DND-41 (cell line): Measurements from ENCODE around the gene PAPOLG.
A peak's percentile ranks its signal among the peaks of the same experiment; 100 is the strongest.

Experiments used
- ATAC-seq: fragments of 200-7000 bp; cut with Tn5 transposase; 3 replicates; pipeline ENCODE4 v1.9.1; 2021; ENCODE audit warnings: low read depth; ENCODE audit not compliant: insufficient read depth
- DNase-seq: peaks from one replicate; pipeline ENCODE4 v3.0.0-alpha.2; 2020
- H2AFZ ChIP-seq: 2 replicates; pipeline ENCODE4 v1.6.0; 2012; ENCODE audit warnings: low read depth, low read length
- H3K27ac ChIP-seq: 2 replicates; pipeline ENCODE4 v1.5.1; 2012; ENCODE audit warnings: low read length, inconsistent platforms
- H3K27me3 ChIP-seq: fragments of 200-600 bp; sonication (generic); 2 replicates; pipeline ENCODE4 v1.6.0; 2012; ENCODE audit warnings: low read length, mild to moderate bottlenecking, inconsistent platforms; ENCODE audit not compliant: insufficient read depth, poor library complexity
- H3K36me3 ChIP-seq: 2 replicates; pipeline ENCODE4 v1.5.1; 2012; ENCODE audit warnings: low read length, inconsistent platforms; ENCODE audit not compliant: insufficient read depth
- H3K4me1 ChIP-seq: 2 replicates; pipeline ENCODE4 v1.5.1; 2012; ENCODE audit warnings: mild to moderate bottlenecking, low read length; ENCODE audit not compliant: insufficient read depth
- H3K4me2 ChIP-seq: 2 replicates; pipeline ENCODE4 v1.6.0; 2012; ENCODE audit warnings: mild to moderate bottlenecking, moderate library complexity, low read length, inconsistent platforms; ENCODE audit not compliant: insufficient read depth
- H3K4me3 ChIP-seq, 2 experiments: fragments of 200-600 bp in 1 of 2; shearing (Covaris generic) in 1 of 2; 2 replicates each; pipeline ENCODE4 v1.5.1; 2012 to 2016; ENCODE audit warnings: inconsistent platforms in 2 of 2, low read length in 2 of 2, mild to moderate bottlenecking in 2 of 2, low read depth in 1 of 2, moderate library complexity in 1 of 2
- H3K79me2 ChIP-seq: 2 replicates; pipeline ENCODE4 v1.6.0; 2012; ENCODE audit warnings: low read length, inconsistent platforms; ENCODE audit not compliant: insufficient read depth
- H3K9ac ChIP-seq: 2 replicates; pipeline ENCODE4 v1.6.0; 2012; ENCODE audit warnings: low read depth, mild to moderate bottlenecking, inconsistent platforms, low read length, moderate library complexity
- H3K9me3 ChIP-seq: 2 replicates; pipeline ENCODE4 v1.5.1; 2012; ENCODE audit warnings: low read length, moderate library complexity, mild to moderate bottlenecking, inconsistent platforms; ENCODE audit not compliant: insufficient read depth, severe bottlenecking
- H4K20me1 ChIP-seq: 2 replicates; pipeline ENCODE4 v1.6.0; 2012; ENCODE audit warnings: low read length; ENCODE audit not compliant: insufficient read depth
- EZH2 ChIP-seq: IDR thresholded peaks from 3 replicates; pipeline ENCODE4 v1.6.1; 2012; ENCODE audit warnings: borderline replicate concordance, low read depth, mild to moderate bottlenecking, moderate library complexity, low read length, inconsistent platforms; ENCODE audit not compliant: severe bottlenecking
- TF ChIP-seq, protein P1 (sequence below): IDR thresholded peaks from 2 replicates; pipeline ENCODE4 v1.5.1; 2012; ENCODE audit warnings: borderline replicate concordance, low read length, moderate library complexity, mild to moderate bottlenecking; ENCODE audit not compliant: poor library complexity, severe bottlenecking; ENCODE audit errors: extremely low read depth

The PAPOLG gene

DNA sequence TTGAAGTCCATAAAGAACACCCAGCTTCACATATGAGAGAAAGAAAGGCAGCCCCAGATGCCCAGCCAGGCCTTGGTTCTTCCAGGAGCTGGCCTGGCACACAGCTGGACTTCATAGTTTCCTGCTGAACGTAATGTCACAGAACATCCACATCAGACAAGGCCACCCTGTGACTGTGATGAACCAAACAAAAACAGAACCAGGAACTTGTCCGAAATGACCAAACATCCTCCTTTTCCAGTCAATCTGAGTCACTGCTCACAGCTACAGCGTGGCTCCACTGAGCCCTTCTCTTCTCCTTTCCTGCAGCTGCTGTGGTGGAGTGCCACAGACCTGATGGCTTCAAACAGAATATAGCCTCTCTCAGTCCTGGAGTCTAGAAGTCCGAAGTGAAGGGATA lies 45.4 kb upstream of the PAPOLG start:
- DNase-seq: no peak
- Histone ChIP-seq H3K79me2 (no peaks in the 10 kb centered on the region), H3K9ac (no peak overlapping the region), H3K4me2 (no peak overlapping the region), H3K9me3 (no peaks in the 10 kb centered on the region), H3K4me1 (no peaks in the 10 kb centered on the region), H2AFZ (no peak overlapping the region), H3K27ac (no peak overlapping the region), H3K4me3 (no peak overlapping the region), H3K27me3 (no peaks in the 10 kb centered on the region), H4K20me1 (no peaks in the 10 kb centered on the region), H3K36me3 (no peaks in the 10 kb centered on the region)
- TF ChIP-seq, protein P1, sequence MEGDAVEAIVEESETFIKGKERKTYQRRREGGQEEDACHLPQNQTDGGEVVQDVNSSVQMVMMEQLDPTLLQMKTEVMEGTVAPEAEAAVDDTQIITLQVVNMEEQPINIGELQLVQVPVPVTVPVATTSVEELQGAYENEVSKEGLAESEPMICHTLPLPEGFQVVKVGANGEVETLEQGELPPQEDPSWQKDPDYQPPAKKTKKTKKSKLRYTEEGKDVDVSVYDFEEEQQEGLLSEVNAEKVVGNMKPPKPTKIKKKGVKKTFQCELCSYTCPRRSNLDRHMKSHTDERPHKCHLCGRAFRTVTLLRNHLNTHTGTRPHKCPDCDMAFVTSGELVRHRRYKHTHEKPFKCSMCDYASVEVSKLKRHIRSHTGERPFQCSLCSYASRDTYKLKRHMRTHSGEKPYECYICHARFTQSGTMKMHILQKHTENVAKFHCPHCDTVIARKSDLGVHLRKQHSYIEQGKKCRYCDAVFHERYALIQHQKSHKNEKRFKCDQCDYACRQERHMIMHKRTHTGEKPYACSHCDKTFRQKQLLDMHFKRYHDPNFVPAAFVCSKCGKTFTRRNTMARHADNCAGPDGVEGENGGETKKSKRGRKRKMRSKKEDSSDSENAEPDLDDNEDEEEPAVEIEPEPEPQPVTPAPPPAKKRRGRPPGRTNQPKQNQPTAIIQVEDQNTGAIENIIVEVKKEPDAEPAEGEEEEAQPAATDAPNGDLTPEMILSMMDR: no peak
- no peak for TF ChIP-seq EZH2
- no peak for ATAC-seq

DNA sequence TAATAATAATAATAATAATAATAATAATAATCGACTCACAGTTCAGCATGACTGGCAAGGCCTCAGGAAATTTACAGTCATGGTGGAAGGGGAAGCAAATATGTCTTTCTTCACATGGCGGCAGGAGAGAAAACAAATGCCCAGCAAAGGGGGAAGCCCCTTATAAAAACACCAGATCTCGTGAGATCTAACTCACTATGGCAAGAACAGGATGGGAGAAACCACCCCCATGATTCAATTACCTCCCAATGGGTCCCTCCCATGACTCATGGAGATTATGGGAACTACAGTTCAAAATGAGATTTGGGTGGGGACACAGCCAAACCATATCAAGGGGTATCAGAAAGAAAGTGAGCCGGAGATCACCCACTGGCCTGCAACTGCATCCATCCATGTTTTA lies 40.5 kb upstream of the PAPOLG start:
- ATAC-seq (no peak), DNase-seq (no peak)

DNA sequence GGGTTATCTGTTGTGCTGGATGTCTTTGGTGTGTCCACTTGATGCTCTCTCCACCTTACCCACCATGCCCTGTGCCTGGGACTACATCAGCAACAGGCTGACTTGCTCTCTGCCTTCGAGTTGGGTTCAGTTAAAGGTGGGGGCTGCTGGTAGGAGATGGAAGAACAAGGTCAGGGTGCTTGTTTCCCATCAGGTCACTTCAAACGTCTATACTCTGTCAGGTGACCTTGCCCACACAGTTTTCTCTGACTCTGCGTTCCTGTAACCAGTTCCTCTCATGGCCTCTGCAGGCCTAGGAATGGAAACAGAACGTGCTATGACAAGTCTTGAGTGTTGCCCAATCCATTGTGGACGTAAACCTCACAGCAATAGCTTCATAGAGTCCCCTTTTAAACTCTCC lies 38.4 kb upstream of the PAPOLG start:
- no peak overlapping the region for H3K4me3 ChIP-seq
- no peak overlapping the region for H3K4me2 ChIP-seq
- no peaks in the 10 kb centered on the region for H4K20me1 ChIP-seq
- ATAC-seq: no peak
- no peak overlapping the region for H3K9ac ChIP-seq
- TF ChIP-seq EZH2: no peak
- TF ChIP-seq, protein P1: no peak
- H3K36me3 ChIP-seq: no peaks in the 10 kb centered on the region
- no peaks in the 10 kb centered on the region for H3K79me2 ChIP-seq
- H2AFZ ChIP-seq: no peak overlapping the region
- H3K4me1 ChIP-seq: no peaks in the 10 kb centered on the region
- H3K27me3 ChIP-seq: no peaks in the 10 kb centered on the region
- no peaks in the 10 kb centered on the region for H3K9me3 ChIP-seq
- no peak overlapping the region for H3K27ac ChIP-seq
- no peak for DNase-seq

More for the DNA sequence above, 40.5 kb upstream of the PAPOLG start:
- H3K4me1 ChIP-seq: no peaks in the 10 kb centered on the region
- H2AFZ ChIP-seq: no peak overlapping the region
- H3K27ac ChIP-seq: no peak overlapping the region
- H3K27me3 ChIP-seq: no peaks in the 10 kb centered on the region
- TF ChIP-seq, protein P1: no peak
- TF ChIP-seq EZH2: no peak
- no peaks in the 10 kb centered on the region for H3K79me2 ChIP-seq
- no peaks in the 10 kb centered on the region for H4K20me1 ChIP-seq
- no peak overlapping the region for H3K4me3 ChIP-seq
- no peak overlapping the region for H3K9ac ChIP-seq
- H3K4me2 ChIP-seq: no peak overlapping the region
- H3K36me3 ChIP-seq: no peaks in the 10 kb centered on the region
- H3K9me3 ChIP-seq: no peaks in the 10 kb centered on the region

DNA sequence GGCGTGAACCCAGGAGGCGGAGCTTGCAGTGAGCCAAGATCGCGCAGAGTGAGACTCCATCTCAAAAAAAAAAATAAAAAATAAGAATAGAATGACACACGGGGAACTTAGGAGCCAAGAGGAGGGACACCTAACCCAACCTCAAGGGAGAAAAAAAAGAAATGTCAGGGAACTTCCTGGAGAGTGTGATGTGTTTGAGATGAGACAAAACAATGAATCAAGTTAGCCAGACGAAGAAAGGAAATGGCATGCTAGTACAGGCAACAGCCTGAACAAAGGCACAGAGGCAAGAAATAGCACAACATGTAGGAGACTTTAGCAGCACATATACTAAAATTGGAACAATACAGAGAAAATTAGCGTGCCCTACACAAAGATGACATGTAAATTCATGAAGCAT lies 36.7 kb upstream of the PAPOLG start:
- no peaks in the 10 kb centered on the region for H3K4me1 ChIP-seq
- H3K27ac ChIP-seq: no peak overlapping the region
- H2AFZ ChIP-seq: peak overlapping the region; percentile 33; the same call in 1 of the 2 replicates
- no peaks in the 10 kb centered on the region for H3K27me3 ChIP-seq
- no peak overlapping the region for H3K4me2 ChIP-seq
- peaks cover under 1% of the 10 kb centered on the region for H3K9me3 ChIP-seq
- H3K9ac ChIP-seq: no peak overlapping the region
- no peaks in the 10 kb centered on the region for H3K79me2 ChIP-seq
- ATAC-seq: no peak
- H3K36me3 ChIP-seq: no peaks in the 10 kb centered on the region
- TF ChIP-seq, protein P1: no peak
- TF ChIP-seq EZH2: no peak
- no peaks in the 10 kb centered on the region for H4K20me1 ChIP-seq
- H3K4me3 ChIP-seq: no peak overlapping the region
- DNase-seq: no peak
